Sigmoid colon (tissue), 4 donors: ENCODE data around the gene DOK5.

Source experiments
- EP300 ChIP-seq, 4 donors: sonication (generic); formaldehyde crosslinking; IDR thresholded peaks; one replicate each; pipeline ENCODE4 v1.6.1; 2017; ENCODE audit warnings: antibody characterized with exemption in 4 of 4
- POLR2A ChIP-seq, 2 donors: fragments of 450-650 bp; IDR thresholded peaks; one replicate each; pipeline ENCODE4 v1.6.1; 2016; ENCODE audit warnings: antibody characterized with exemption in 2 of 2, mild to moderate bottlenecking in 2 of 2, moderate library complexity in 2 of 2
- POLR2AphosphoS5 ChIP-seq, 4 donors: sonication (generic); formaldehyde crosslinking; IDR thresholded peaks; one replicate each; pipeline ENCODE4 v1.6.1; 2017; ENCODE audit warnings: antibody characterized with exemption in 4 of 4
- TF ChIP-seq, protein P1 (sequence below), 4 experiments: fragments of 450-650 bp in 3 of 4; fragments of 200-600 bp in 1 of 4; IDR thresholded peaks; one replicate each; pipeline ENCODE4 v1.5.1; 2016 to 2019; ENCODE audit warnings: antibody characterized with exemption in 4 of 4, mild to moderate bottlenecking in 3 of 4, moderate library complexity in 2 of 4

DNA sequence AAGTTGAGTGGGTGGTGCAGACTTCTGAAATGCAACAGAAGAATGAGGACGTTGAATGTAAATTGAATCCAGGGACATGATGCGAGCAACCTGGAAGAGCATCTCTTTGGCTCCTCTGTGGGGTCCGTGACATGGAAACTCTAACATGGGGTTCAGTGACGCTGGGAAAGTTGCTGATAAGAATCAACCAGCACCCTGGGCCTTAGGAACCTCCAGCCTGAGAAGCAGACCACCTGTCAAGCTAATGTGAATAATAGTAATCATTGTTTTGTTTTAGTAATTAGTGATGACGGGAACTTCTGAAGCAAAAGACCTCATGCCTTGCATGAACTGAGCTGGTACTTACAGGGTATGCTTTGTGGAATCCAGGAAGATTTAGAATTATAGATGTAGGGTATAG is 25.2 kb upstream of the DOK5 start:
- TF ChIP-seq POLR2AphosphoS5 (IDR thresholded peaks at IDR 0.05) (no peak), POLR2A (IDR thresholded peaks at IDR 0.05) (no peak), EP300 (IDR thresholded peaks at IDR 0.05) (no peak)
- TF ChIP-seq, protein P1, sequence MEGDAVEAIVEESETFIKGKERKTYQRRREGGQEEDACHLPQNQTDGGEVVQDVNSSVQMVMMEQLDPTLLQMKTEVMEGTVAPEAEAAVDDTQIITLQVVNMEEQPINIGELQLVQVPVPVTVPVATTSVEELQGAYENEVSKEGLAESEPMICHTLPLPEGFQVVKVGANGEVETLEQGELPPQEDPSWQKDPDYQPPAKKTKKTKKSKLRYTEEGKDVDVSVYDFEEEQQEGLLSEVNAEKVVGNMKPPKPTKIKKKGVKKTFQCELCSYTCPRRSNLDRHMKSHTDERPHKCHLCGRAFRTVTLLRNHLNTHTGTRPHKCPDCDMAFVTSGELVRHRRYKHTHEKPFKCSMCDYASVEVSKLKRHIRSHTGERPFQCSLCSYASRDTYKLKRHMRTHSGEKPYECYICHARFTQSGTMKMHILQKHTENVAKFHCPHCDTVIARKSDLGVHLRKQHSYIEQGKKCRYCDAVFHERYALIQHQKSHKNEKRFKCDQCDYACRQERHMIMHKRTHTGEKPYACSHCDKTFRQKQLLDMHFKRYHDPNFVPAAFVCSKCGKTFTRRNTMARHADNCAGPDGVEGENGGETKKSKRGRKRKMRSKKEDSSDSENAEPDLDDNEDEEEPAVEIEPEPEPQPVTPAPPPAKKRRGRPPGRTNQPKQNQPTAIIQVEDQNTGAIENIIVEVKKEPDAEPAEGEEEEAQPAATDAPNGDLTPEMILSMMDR (IDR thresholded peaks at IDR 0.05) = no peak
